Omental fat pad (tissue), 4 donors: ENCODE data around the gene RPRML. TPM values are rescaled to one million over a fixed set of nuclear protein-coding genes. Genes with fewer than 3 reads are reported as not detected.
"Not testable (repeated sequence)": the region's sequence is repeated elsewhere in the genome, so short reads cannot be mapped to it uniquely, and the experiment has no call there.

Experiments
- ATAC-seq: fragments of 150-250 bp; one replicate; pipeline ENCODE4 v1.9.1; 2016; ENCODE audit warnings: mild to moderate bottlenecking, moderate library complexity; ENCODE audit not compliant: low FRiP score
- DNase-seq: peaks from one replicate; pipeline ENCODE4 v3.0.0-alpha.2; 2019; ENCODE audit warnings: low spot score
- CTCF ChIP-seq, 3 donors: fragments of 450-650 bp; IDR thresholded peaks; one replicate each; pipeline ENCODE4 v1.5.1; 2016 to 2017; ENCODE audit warnings: antibody characterized with exemption in 3 of 3, mild to moderate bottlenecking in 3 of 3, moderate library complexity in 2 of 3
- total RNA-seq, 4 donors: library from RNA; depleted of rRNA; stranded (reverse); fragments of >200 nt; gene quantifications; one replicate each; pipeline ENCODE4 v1.1.0, GENCODE V29; 2016

The RPRML gene
- total RNA-seq, 4 donors from 2014 or later: not detected

GRCh38 chr17:46968224-46968834 is 10.7 kb downstream of the RPRML start:
- TF ChIP-seq CTCF (IDR thresholded peaks at IDR 0.05): no peak
- ATAC-seq (no peak), DNase-seq (no peak)

GRCh38 chr17:46964315-46965265 is 14.5 kb downstream of the RPRML start:
- DNase-seq (no peak), ATAC-seq (no peak)
- TF ChIP-seq CTCF (IDR thresholded peaks at IDR 0.05): no peak

- DNase-seq: no peak
- ATAC-seq: no peak
- TF ChIP-seq CTCF (IDR thresholded peaks at IDR 0.05): no peak
Measured at GRCh38 chr17:46963571-46963970, 15.5 kb downstream of the RPRML start.

GRCh38 chr17:46962374-46962790 is 16.7 kb downstream of the RPRML start:
- no peak for TF ChIP-seq CTCF (IDR thresholded peaks at IDR 0.05)
- ATAC-seq (no peak), DNase-seq (no peak)

GRCh38 chr17:46960152-46960551 is 18.9 kb downstream of the RPRML start:
- TF ChIP-seq CTCF (IDR thresholded peaks at IDR 0.05): no peak
- ATAC-seq (no peak), DNase-seq (no peak)

- ATAC-seq: no peak
- no peak for TF ChIP-seq CTCF (IDR thresholded peaks at IDR 0.05)
Measured at GRCh38 chr17:46958041-46958591, 20.9 kb downstream of the RPRML start.

GRCh38 chr17:46953191-46953590 is 25.9 kb downstream of the RPRML start:
- ATAC-seq: not testable (repeated sequence)

More at GRCh38 chr17:46958041-46958591, 20.9 kb downstream of the RPRML start:
- DNase-seq: no peak

More at GRCh38 chr17:46953191-46953590, 25.9 kb downstream of the RPRML start:
- DNase-seq: not testable (repeated sequence)
